ENCODE results near the gene CLIP4.

GRCh38 chr2:29074411-29074810 lies 40.8 kb upstream of the CLIP4 start, which contains the start of gene PCARE:
- TF ChIP-seq PATZ1 (CRISPR knock-in tag; IDR thresholded peaks at IDR 0.05; ENCODE audit: borderline replicate concordance) = no peak
- no peak for TF ChIP-seq CREB5 (CRISPR knock-in tag; IDR thresholded peaks at IDR 0.05; ENCODE audit: low read depth)
- no peak for TF ChIP-seq RARB (CRISPR knock-in tag; IDR thresholded peaks at IDR 0.05)
- TF ChIP-seq BACH2 (CRISPR knock-in tag; IDR thresholded peaks at IDR 0.05; ENCODE audit: borderline replicate concordance) = no peak

All from SK-N-SH treated with all-trans-retinoic acid at 6 μM for 48 hours (cell line).